GM19324 (cell line): ENCODE measurements around the gene CERK.
"Not testable (repeated sequence)": the region's sequence is repeated elsewhere in the genome, so short reads cannot be mapped to it uniquely, and the experiment has no call there.

Experiments
- ATAC-seq: cut with Tn5 transposase; IDR thresholded peaks from one replicate; pipeline ENCODE4 v1.9.1; 2021; ENCODE audit warnings: mild to moderate bottlenecking, moderate library complexity; ENCODE audit not compliant: unreplicated experiment, low FRiP score

CERK gene

GRCh38 chr22:46634973-46635685 lies 102.9 kb downstream of the CERK start:
- not testable (repeated sequence) for ATAC-seq
